Dedifferentiated amniotic fluid mesenchymal stem cell (primary cell): ENCODE results near the gene STRN3.
"Not testable (repeated sequence)": the region's sequence is repeated elsewhere in the genome, so short reads cannot be mapped to it uniquely, and the experiment has no call there.

Source experiments
- DNase-seq: peaks from one replicate; pipeline ENCODE4 v3.0.0-alpha.2; 2016; ENCODE audit errors: extremely low spot score

STRN3 gene

DNA sequence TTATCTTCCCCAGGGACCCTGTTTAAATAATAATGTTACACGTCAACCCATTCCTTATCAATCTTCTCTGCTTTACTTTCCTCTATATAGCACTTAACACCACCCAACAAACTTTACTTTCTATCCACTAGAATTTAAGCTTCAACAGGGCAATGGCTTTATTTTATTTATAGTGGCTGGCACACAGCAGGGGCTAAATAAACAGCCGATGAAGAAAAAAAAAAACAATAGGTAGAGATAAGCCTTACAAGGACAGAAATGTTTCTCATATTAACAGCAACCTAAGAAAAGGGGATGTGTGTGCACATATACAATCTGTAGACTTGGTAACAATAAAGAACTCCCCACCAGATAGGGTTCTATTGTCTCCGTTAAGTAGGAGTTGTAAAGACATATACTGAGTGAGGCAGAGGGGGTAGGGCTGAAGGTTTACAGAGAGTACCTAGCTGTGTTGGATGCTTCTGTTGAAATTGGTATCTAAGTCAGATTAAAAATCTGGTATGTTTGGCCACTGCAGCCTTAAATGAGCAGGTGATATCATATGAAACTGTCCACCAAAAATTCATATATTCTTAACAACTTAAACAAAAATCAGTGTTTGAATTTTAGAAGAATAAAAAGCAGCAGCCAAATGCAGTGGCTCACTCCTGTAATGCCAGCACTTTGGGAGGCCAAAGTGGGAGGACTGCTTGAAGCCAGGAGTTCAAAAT, 25.4 kb downstream of the STRN3 start:
- no peak for DNase-seq

DNA sequence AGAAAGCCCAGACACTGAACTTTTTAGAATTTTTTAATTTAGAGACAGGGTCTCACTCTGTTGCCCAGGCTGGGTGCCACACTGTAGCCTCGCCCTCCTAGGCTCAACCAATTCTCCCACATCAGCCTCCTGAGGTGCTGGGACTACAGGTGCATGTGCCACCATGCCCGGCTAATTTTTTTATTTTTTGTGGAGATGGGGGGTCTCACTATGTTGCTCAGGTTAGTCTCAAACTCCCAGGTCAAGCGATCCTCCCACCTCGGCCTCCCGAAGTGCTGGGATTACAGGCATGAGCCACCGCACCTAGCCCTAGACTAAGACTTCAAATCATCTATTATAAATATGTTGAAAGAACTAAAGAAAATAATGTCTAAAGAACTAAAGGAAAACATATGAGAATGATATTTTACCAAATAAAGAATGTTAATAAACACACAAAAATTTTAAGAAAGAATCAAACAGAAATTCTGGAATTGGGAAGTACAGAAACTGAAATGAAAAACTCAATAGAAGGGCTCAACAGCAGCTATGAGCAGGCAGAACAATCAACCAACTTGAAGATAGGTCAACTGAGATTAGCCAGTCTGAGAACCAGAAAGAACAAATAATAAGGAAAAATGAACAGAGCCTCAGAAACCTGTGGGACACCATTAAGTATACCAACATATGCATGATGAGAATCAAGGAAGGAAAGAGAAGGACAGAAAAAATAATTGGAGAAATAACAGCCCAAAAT, 27.0 kb downstream of the STRN3 start:
- no peak for DNase-seq

- no peak for DNase-seq
Observed at GRCh38 chr14:30998100-30998706, 28.0 kb downstream of the STRN3 start.

DNA sequence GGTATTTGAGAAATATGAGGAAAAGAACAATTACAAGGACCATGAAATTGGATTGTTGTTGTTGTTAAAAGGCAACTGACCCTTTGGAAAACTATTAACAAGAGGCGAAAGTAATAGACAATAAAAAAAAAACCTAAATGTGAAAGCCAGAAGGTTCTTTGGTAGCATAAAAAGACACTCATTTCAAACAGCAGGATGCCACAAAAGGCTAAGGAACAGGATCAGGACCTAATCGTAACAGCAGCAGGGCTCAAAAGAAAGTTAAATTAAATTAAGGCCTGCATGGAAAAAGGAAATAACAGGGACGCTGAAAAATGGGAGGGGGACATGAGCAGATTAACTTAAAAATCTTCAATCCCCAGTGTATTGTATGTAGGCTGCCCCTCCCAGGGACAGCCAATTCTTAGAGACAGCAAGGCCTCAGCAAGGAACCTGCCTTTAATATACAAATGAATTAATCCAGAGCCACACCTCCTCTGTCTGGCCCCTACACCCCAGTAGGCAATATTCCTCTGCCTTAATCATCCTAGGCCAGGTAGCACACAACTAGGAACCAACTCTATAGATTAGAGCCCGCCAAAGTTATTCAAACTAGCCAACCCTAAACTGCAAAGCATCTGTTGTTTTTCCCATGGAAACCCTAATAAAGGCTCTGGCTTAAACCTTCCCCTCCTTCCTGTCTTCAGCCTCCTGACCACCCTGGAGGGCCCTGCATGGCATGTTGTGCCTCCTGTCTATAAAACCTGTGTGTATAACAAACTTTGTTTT, 29.1 kb downstream of the STRN3 start:
- no peak for DNase-seq

DNA sequence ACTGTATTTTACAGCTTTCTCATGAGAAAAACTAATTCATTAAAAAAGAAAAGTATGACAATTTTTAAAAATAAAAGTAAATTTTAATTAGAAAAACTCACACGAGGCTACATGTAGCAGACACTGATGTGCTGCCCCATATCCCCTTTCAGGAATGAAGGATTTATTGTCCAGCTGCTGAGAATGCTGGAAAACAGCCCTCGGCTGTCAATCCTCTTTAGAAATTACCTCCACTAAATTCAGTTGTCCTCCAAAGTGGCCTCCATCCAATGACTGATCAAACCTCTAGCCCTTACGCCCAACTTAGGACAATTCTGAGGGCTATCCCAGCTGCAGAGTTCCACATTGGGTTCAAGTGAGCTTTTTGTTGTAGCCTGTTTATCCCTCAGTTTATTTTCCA, 30.5 kb downstream of the STRN3 start:
- no peak for DNase-seq

- peak; percentile 36 for DNase-seq
Observed at GRCh38 chr14:30994681-30995620, 31.2 kb downstream of the STRN3 start.

- no peak for DNase-seq
Observed at GRCh38 chr14:30993071-30993470, 33.1 kb downstream of the STRN3 start.

DNA sequence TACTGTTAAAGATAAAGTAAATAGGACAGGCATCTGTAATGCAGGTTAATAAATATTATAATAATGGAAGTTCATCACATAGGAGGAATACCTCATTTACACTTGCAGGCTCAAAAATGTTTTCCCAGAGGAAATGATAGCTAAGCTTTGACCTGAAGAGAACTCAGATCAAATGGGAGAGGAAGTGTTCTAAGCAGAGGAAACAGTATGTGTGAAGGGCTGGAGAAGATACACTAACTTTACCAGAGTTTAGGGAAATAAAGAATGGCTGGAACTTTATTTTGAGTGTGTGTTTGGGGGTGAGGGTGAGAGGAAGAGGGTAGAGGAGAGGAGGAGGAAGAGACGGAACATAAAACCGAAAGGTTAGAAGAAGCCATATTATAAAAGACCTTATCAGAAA, 34.8 kb downstream of the STRN3 start:
- no peak for DNase-seq

DNA sequence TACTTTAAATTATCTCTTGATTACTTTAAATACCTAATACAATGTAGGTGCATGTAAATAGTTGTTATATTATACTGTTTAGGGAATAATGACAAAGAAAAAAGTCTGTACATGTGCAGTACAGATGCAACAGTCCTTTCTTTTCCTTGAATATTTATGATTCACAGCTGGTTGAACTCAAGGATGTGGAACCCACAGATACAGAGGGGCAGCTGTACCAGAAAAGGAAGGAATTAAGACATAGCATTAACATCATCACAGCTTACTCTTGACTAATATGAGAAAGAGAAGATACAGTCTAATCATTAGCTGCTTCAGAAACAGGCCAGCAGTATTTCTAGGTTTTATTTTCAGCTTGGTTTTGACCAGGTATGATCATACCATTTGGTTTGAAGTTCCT, 35.4 kb downstream of the STRN3 start:
- no peak for DNase-seq

DNA sequence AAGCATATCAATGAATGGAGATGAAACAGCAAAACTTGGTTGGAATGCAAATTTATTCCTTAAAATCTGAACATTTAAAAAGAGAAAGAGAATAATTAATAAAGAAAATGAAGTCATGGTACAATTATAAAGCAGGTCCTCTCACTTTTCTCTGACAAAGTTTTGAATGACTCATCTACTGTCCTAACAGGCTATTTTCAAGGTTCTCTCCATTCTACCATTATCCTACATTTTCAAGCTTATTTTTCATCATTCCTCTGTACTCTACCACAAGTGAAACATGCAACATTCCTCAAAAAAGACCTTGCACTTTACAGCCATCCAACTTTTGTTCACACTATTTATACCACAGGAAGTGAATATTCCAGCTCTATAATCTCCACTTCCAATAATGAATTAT, 37.7 kb downstream of the STRN3 start:
- no peak for DNase-seq

DNA sequence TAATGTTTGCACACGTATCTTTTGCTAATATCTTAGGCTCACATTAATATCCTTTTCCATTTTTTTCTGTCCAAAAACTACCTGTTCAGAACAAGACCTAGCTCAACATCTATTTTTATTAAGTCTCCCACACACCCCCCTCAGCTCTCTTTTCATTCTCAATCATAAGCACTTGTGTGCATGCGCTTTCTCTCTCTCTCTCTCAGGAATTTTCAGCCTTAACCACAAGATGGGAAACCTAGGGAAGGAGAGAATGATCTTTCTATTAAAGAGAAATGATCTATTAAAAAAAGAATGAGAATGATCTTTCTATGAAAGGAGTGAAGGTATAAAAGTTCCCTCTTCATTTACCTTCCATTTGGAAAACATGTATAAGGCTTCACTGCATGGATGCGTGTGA, 40.4 kb downstream of the STRN3 start:
- no peak for DNase-seq

GRCh38 chr14:30983858-30984257, 42.3 kb downstream of the STRN3 start:
- DNase-seq = no peak

DNA sequence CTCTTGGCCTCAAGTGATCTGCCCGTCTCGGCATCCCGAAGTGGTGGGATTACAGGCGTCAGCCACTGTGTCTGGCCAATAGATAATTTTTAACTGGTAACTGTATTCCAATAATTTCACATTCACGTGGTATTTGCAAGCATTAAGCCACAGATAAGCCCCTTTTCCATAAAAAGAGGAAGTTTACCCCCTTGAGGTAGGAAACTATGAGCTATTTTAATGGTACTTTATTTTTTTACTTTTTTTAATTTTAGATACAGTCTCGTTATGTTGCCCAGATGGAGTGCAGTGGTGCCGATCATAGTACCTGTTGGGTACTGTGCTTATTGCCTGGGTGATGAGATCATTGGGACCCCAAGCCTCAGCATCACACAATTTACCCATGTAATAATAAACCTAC, 43.6 kb downstream of the STRN3 start:
- no peak for DNase-seq

DNA sequence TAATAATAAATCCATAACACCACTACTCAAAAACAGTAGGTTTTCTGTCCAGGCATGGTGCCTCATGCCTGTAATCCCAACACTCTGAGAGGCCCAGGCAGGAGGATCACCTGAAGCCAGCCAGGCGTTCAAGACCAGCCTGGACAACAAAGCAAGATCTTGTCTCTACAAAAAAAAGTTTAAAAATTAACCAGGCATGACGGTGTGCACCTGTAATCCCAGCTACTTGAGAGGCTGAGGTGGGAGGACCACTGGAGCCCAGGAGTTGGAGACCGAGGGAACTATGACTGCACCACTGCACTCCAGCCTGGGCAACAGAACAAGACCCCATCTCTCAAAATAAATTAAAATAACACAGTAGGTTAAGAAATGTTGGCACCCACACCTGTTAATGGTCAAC, 45.2 kb downstream of the STRN3 start:
- no peak for DNase-seq

DNA sequence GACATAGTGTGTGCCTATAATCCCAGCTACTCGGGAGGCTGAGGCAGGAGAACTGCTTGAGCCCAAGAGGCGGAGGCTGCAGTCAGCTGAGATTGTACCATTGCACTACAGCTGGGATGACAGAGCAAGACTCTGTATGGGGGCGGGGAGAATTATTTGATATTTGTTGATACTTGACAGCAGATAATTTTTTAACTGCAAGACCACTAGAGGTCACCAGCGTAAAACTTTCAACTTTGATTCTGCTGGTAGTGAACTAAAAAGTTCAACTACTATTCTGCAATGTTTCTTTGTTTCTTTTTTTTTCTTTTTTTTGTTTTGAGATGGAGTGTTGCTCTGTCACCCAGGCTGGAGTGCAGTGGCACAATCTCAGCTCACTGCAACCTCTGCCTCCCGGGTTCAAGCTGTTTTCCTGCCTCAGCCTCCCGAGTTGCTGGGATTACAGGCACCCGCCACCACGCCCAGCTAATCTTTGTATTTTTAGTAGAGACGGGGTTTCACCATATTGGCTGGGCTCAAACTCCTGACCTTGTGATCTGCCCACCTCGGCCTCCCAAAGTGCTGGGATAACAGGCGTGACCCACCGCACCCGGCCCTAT, 46.0 kb downstream of the STRN3 start:
- DNase-seq = peak; percentile 70

GRCh38 chr14:30977752-30978151, 48.4 kb downstream of the STRN3 start:
- no peak for DNase-seq

- peak; percentile 26 for DNase-seq
Observed at GRCh38 chr14:30974628-30975027, 51.6 kb downstream of the STRN3 start.

GRCh38 chr14:30972882-30973582, 53.1 kb downstream of the STRN3 start:
- no peak for DNase-seq

DNA sequence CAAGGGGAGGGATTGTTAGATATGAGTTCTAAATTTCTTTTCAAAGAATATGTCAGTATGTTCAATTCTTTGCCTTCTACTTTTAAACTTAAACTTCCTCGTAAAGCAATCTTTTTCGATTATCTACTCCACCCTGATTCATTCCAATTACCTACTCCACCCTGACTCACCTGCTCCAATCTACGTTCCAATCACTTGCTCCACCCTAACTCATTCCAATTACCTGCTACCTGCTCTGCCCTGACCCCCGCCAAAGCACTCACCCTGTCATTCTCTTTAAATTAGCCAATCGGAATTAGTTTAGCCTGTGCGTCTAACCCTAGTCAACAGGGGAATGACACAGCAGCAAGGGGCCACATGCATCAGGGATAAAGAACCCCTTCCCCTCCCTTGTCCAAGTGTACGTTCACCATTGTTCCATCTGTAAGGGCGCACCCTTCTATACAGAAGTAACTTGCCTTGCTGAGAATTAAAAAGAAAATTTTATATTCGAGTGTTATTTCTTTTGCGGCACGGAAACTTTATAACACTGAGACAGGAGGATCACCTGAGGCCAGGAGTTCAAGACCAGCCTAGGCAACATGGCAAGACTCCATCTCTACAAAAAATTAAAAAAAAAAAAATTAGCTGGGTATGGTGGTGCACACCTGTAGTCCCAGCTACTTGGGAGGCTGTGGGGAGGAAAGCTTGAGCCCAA, 54.0 kb downstream of the STRN3 start:
- not testable (repeated sequence) for DNase-seq

DNA sequence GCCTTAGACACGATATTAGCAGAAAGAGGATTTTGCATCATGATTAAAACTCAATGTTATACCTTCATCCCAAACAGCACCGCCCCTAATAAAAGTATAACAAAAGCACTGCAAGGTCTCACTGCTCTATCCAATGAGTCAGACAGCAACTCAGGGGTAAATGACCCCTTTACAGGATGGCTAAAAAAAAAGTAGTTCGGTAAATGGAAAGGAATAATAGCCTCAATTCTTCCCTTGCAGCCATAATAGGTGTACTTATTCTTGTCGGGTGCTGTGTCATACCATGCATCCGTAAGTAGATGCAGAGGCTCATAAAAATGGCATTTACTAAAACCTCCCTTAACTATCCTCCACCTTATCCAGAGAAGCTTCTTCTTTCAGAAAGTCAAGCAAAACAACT, 54.6 kb downstream of the STRN3 start:
- no peak for DNase-seq
